ENCODE data around the gene CBLC.

CBLC gene

GRCh38 chr19:44799627-44800346 lies 22.1 kb downstream of the CBLC start:
- DNase-seq (ENCODE audit: low spot score), result no peak

- DNase-seq (ENCODE audit: low spot score), result peak; percentile 12
Measured at GRCh38 chr19:44800461-44800860, 22.8 kb downstream of the CBLC start.

- no peak for DNase-seq (ENCODE audit: low spot score)
Measured at GRCh38 chr19:44803442-44804428, 26.0 kb downstream of the CBLC start.

- no peak for DNase-seq (ENCODE audit: low spot score)
Measured at GRCh38 chr19:44806291-44806690, 28.6 kb downstream of the CBLC start.

GRCh38 chr19:44807162-44807561 lies 29.5 kb downstream of the CBLC start:
- no peak for DNase-seq (ENCODE audit: low spot score)

GRCh38 chr19:44807652-44808462 lies 30.2 kb downstream of the CBLC start:
- no peak for DNase-seq (ENCODE audit: low spot score)

DNA sequence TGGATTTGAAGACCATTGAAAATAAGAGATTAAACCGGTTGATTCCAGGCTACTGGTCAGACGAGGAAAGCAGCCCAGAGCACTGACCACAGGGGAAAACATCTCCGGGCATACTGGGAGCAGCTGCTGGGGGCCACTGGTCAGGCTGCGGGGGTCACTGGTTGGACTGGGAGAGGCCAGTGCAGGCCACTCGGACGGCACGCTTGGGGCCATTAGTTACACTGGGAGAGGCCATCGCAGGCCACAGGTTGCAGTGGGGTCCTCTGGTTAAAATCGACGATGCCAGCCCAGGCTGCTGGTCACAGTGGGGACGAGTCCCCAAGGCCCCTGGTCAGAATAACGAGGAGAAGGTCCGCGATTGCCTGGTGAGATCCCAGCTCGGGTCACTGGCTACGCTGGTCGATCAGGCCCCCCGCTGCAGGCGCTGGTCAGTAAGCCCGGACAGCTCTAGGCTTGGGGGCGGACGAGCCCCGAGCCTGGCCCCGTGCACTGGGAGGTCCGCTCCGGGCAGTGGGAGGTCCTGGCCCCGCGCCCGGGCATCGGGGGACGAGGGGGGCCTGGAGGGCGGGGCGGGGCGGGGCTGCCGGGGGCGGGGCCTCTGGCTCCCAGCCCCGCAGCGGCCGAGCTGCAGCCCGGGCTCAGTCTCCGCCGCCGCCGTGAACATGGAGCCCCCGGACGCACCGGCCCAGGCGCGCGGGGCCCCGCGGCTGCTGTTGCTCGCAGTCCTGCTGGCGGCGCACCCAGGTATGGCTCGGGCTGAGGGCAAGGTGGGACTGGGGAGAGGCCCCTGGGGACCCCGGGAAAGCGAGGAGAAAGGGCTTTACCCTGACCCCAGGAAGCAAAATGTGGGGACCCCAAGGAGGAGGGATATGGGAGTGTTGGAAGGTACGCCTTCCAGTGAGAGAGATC lies 31.0 kb downstream of the CBLC start, which contains the start of gene BCAM:
BCAM (plus strand) TSS at position 641 of the 909 bp plus-strand sequence; CDS start at position 663, 22 bp downstream.
- DNase-seq (ENCODE audit: low spot score), result peak; percentile 17

- no peak for DNase-seq (ENCODE audit: low spot score)
Measured at GRCh38 chr19:44809577-44810233, 32.0 kb downstream of the CBLC start.

DNA sequence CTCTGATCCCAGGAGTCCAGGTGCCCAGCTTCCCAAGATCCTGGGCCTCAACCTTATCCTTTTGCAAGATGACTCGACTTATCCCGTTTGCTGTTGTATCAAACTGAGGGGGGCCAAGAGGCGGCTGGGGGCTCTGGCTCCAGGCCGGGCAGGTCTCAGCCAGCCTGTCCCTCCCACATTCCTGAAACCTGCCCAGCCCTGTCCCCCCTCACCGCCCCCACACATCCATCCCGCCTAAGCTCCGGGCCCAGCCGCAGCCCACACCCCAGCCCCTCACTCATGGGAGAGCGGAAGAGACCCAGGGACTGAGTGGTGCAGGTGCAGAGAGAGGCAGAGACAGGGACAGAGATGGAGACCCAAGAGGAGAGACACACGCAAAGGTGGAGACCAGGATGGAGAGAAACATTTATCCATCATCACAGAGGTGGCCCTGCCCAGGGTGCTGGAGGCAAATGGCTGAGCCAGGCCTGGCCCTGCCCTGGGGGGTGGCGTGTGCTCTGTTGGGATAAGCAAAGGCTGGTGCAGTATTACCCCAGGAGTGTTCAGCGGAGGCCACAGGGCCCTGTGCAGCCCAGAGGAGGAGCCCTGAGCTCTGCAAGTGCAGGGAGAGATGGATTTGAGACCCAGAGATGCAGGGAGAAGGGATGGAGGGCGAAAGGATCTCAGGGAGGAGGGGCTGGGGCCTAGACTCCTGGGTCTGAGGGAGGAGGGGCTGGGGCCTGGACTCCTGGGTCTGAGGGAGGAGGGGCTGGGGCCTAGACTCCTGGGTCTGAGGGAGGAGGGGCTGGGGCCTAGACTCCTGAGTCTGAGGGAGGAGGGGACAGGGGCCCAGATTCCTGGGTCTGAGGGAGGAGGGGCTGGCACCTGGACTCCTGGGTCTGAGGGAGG lies 32.8 kb downstream of the CBLC start:
- DNase-seq (ENCODE audit: low spot score), result no peak

DNA sequence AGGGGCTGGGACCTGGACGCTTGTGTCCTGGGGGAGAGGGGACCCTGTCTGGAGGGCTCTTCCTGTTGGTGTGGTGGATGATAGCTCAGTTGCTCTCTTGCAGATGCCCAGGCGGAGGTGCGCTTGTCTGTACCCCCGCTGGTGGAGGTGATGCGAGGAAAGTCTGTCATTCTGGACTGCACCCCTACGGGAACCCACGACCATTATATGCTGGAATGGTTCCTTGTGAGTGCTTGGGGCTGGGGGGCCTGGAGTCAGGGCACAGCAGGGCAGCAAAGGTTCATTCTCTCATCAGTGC lies 33.4 kb downstream of the CBLC start:
- DNase-seq (ENCODE audit: low spot score), result no peak

- no peak for DNase-seq (ENCODE audit: low spot score)
Measured at GRCh38 chr19:44812142-44812718, 34.5 kb downstream of the CBLC start.

DNA sequence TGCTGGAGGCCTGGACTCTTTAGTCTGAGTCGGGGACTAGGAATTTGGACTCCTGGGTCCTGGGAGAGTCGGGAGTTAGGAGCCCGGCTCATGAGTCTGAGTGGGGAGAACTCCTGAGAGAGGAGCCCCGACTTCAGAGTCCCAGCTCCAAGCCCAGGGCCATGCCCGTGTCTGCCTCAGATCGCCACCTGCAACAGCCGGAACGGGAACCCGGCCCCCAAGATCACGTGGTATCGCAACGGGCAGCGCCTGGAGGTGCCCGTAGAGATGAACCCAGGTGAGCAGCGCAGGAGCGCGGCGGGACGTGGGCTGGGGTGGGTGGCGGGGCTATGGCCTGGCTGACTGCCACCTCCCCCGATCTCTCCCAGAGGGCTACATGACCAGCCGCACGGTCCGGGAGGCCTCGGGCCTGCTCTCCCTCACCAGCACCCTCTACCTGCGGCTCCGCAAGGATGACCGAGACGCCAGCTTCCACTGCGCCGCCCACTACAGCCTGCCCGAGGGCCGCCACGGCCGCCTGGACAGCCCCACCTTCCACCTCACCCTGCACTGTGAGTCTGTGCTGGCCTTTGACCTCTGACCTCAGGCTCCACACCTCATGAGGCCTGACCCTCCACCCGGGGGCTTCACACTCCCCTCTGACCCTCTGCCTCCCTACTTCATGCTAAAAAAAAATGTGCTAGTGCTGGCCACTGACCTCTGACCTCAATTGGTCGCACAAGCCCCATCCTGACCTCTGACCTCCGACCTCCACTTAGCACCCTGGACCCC lies 35.6 kb downstream of the CBLC start:
- DNase-seq (ENCODE audit: low spot score), result no peak

DNA sequence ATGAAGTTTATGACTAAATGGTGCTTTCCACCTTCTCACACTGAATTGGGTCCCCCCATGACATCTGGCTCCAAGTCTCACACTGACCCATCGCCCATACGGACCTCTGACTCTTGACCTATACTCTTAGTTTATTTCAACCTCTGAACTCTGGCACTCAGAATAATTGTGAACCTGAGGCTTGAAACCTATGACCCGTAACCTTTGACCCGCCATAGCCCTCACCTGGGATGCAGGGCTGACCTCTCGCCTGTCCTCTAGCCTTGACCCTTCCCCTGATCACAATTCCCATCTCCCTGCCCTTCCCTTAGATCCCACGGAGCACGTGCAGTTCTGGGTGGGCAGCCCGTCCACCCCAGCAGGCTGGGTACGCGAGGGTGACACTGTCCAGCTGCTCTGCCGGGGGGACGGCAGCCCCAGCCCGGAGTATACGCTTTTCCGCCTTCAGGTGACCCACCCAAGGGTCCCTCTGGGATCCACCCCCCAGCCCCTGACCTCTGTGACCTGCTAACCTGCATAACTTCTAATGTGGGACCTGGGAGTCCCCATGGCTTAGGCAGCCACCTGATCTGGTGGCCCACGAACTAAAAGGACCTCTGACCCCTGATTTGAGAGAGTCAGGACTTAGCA lies 36.3 kb downstream of the CBLC start:
- no peak for DNase-seq (ENCODE audit: low spot score)

- no peak for DNase-seq (ENCODE audit: low spot score)
Measured at GRCh38 chr19:44814517-44814916, 36.8 kb downstream of the CBLC start.

DNA sequence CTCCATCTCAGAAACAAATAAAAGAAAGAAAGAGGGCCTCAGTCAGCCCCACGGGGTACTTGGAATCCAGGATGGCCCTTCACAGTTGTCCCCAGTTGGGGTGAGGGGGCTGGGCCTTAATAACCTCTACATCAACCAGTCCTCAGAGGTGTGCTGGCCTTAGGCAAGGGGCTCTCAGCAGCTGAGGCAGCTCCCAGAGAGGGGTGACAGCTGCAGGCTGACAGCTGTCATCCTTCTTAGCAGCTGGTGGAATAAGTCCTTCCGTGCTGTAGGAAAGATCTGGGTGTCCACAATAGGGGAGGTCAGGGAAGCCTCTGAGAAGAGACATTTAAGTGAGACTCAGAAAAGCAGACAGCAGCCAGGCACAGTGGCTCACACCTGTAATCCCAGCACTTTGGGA lies 38.6 kb downstream of the CBLC start:
- no peak for DNase-seq (ENCODE audit: low spot score)

GRCh38 chr19:44817725-44818465 lies 40.2 kb downstream of the CBLC start:
- DNase-seq (ENCODE audit: low spot score), result no peak

GRCh38 chr19:44818466-44819031 lies 40.9 kb downstream of the CBLC start:
- DNase-seq (ENCODE audit: low spot score), result no peak
